ENCODE results near the gene NABP1. TPM values are rescaled to one million over a fixed set of nuclear protein-coding genes. Genes with fewer than 3 reads are reported as not detected.

The NABP1 gene
- polyA plus RNA-seq, 1 experiment = 204 TPM

DNA sequence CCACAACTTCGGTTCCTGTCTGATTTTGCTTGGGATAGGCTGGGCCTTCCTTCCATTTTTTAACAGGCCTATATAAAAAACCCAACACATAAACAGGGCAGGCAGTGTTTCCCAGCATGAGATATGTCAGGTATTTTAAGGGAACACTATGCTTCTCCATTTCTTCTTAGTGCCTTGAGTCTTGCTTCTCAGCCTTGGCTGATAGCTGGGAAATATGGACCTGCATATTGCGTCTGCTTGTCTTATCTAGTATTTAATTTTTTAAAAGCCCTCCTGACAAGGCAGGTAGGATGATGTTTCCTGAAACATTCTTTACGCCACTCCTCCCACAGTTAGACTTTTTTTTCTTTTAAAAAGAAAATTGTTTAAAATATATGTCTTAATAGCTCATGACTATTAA is 45.5 kb upstream of the NABP1 start:
- Histone ChIP-seq H3K9me3 (ENCODE audit: control insufficient read depth, insufficient read depth, low read length) (no peaks in the 10 kb centered on the region), H3K27ac (ENCODE audit: low read depth, low read length) (no peak overlapping the region), H3K27me3 (ENCODE audit: control insufficient read depth, insufficient read depth, low read length) (no peaks in the 10 kb centered on the region), H3K4me3 (ENCODE audit: low read depth, low read length) (no peak overlapping the region)
- POLR2A ChIA-PET = interaction anchor here (2.3 kb wide), 1 partner anchor 45 kb away, joined by 20 read pairs; the partner anchor contains the start of gene NABP1
- TF ChIP-seq, protein P1, sequence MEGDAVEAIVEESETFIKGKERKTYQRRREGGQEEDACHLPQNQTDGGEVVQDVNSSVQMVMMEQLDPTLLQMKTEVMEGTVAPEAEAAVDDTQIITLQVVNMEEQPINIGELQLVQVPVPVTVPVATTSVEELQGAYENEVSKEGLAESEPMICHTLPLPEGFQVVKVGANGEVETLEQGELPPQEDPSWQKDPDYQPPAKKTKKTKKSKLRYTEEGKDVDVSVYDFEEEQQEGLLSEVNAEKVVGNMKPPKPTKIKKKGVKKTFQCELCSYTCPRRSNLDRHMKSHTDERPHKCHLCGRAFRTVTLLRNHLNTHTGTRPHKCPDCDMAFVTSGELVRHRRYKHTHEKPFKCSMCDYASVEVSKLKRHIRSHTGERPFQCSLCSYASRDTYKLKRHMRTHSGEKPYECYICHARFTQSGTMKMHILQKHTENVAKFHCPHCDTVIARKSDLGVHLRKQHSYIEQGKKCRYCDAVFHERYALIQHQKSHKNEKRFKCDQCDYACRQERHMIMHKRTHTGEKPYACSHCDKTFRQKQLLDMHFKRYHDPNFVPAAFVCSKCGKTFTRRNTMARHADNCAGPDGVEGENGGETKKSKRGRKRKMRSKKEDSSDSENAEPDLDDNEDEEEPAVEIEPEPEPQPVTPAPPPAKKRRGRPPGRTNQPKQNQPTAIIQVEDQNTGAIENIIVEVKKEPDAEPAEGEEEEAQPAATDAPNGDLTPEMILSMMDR (IDR thresholded peaks at IDR 0.05; ENCODE audit: low read depth, low read length) = no peak
- DNase-seq (ENCODE audit: low read depth, low spot score) = no peak
- CTCF ChIA-PET = no interaction called here

DNA sequence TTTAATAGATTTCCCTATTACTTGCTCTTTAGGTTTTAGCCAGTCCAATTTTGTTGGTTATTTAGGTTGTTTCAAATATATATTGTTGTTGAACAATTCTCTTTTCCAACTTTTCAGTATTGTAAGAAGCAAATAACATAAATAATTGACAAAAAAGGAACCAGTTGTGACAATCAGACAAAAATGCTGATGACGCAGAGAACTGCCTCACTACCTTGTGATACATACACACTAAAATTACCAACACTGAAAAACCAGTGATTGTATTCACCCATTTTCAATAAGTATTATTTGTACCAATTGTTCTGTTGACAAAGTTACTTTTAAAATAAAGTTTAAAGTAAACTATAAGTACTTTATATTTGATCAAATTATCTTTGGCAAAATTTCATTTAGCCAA is 43.1 kb upstream of the NABP1 start:
- POLR2A ChIA-PET = no interaction called here
- DNase-seq (ENCODE audit: low read depth, low spot score) = no peak
- H3K9me3 ChIP-seq (ENCODE audit: control insufficient read depth, insufficient read depth, low read length) = no peaks in the 10 kb centered on the region
- no peak overlapping the region for H3K4me3 ChIP-seq (ENCODE audit: low read depth, low read length)
- H3K27me3 ChIP-seq (ENCODE audit: control insufficient read depth, insufficient read depth, low read length) = no peaks in the 10 kb centered on the region
- no peak overlapping the region for H3K27ac ChIP-seq (ENCODE audit: low read depth, low read length)
- CTCF ChIA-PET = no interaction called here
- TF ChIP-seq, protein P1 (IDR thresholded peaks at IDR 0.05; ENCODE audit: low read depth, low read length) = no peak

DNA sequence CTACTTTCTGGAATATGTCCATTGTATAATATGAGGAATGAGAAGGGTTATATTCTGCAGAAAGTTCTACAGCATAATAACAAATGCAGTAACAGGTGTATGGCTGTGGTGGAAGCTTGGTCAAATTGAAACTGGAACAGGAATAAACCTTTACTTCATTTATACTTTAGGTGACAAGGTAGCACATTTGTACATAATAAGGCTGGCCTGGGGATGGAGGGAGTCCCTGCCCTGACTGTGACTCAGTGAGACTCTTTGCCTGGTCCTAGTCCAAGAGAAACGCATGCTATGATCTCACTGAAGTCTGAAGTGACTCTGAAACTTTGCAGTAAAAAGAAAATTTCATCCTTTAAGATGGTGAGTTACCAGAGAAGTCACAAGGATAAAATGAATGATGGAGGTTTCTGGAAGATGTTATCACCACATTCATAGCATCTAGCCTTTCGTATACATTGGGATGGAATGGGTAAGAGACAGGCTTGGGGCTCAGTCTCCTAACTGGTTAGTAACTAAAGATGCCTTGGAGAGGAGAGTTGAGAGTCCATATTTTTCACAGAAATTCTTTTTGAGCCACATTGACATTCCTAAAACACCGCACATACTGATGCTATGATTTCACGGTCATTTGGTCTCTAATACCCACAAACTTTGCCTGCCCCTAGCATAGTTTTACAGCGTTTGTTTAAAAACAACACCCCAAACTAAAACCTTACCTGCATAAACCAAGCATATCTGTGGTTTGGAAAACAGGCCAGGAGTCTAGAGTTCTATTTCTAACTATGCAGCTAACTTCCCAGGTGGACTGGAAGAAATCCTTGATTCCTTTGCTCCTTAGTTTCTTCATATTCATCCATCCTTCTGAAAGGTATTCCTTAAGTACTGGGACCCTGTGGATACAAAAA is 42.4 kb upstream of the NABP1 start:
- TF ChIP-seq, protein P1 (IDR thresholded peaks at IDR 0.05; ENCODE audit: low read depth, low read length) = no peak
- no peaks in the 10 kb centered on the region for H3K27me3 ChIP-seq (ENCODE audit: control insufficient read depth, insufficient read depth, low read length)
- H3K9me3 ChIP-seq (ENCODE audit: control insufficient read depth, insufficient read depth, low read length) = no peaks in the 10 kb centered on the region
- H3K4me3 ChIP-seq (ENCODE audit: low read depth, low read length) = peak overlapping the region; percentile 5; the same call in 1 of the 2 replicates
- peak overlapping the region; percentile 88 for H3K27ac ChIP-seq (ENCODE audit: low read depth, low read length)
- POLR2A ChIA-PET = interaction anchor here (1.1 to 3.8 kb wide), 4 partner anchors 9 to 53 kb away, joined by 3 to 116 read pairs (median 6); partner anchors contain the start of gene NABP1
- peak; percentile 78 for DNase-seq (ENCODE audit: low read depth, low spot score)
- CTCF ChIA-PET = no interaction called here

DNA sequence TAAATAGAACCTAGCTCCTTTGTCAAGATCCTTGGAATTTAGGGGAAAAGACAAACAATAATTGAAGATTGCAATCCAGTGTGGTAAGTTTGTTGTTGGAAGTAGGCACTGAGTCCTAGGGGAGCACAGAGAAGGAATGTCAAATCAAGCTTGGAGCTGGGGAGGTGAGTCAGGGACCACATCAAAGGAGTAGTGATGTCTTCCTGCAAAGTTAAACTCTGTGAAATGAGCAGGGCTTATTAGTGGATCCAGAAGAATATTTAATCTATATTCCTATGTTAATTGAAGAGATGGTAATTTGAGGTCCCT is 41.7 kb upstream of the NABP1 start:
- CTCF ChIA-PET = no interaction called here
- Histone ChIP-seq H3K4me3 (ENCODE audit: low read depth, low read length) (no peak overlapping the region), H3K9me3 (ENCODE audit: control insufficient read depth, insufficient read depth, low read length) (no peaks in the 10 kb centered on the region), H3K27me3 (ENCODE audit: control insufficient read depth, insufficient read depth, low read length) (no peaks in the 10 kb centered on the region), H3K27ac (ENCODE audit: low read depth, low read length) (peak overlapping the region; percentile 88)
- TF ChIP-seq, protein P1 (IDR thresholded peaks at IDR 0.05; ENCODE audit: low read depth, low read length) = no peak
- POLR2A ChIA-PET = interaction anchor here (1.1 to 3.8 kb wide), 4 partner anchors 9 to 54 kb away, joined by 3 to 116 read pairs (median 6); partner anchors contain the start of gene NABP1
- DNase-seq (ENCODE audit: low read depth, low spot score) = peak; percentile 74

DNA sequence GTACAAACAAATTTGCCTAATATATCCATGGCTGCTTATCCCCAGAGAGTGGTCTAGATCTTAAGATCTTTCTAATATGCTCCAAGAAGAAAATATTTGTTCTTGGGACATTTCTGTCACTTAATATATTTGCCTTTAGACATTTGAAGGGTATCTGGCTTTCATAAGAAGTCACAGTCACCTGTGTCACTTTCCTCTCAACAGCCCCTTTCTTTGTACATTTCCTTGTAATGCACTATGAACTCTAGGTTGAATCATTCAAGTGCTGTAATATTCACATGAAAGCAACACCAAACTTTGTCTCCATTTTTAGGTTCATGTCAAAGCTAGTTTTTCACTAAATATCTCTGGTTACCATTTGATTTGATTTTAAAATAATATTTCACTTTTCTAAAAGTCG is 41.4 kb upstream of the NABP1 start:
- Histone ChIP-seq H3K27ac (ENCODE audit: low read depth, low read length) (peak overlapping the region; percentile 42), H3K27me3 (ENCODE audit: control insufficient read depth, insufficient read depth, low read length) (no peaks in the 10 kb centered on the region), H3K4me3 (ENCODE audit: low read depth, low read length) (no peak overlapping the region), H3K9me3 (ENCODE audit: control insufficient read depth, insufficient read depth, low read length) (no peaks in the 10 kb centered on the region)
- POLR2A ChIA-PET = interaction anchor here (1.1 to 3.8 kb wide), 4 partner anchors 10 to 54 kb away, joined by 3 to 116 read pairs (median 6); partner anchors contain the start of gene NABP1
- TF ChIP-seq, protein P1 (IDR thresholded peaks at IDR 0.05; ENCODE audit: low read depth, low read length) = no peak
- DNase-seq (ENCODE audit: low read depth, low spot score) = no peak
- CTCF ChIA-PET = no interaction called here
